GM12891 (cell line): ENCODE results near the gene PAIP1.

Source experiments
- POLR2AphosphoS5 ChIP-seq: IDR thresholded peaks from 2 replicates; pipeline ENCODE4 v1.6.1; 2011; ENCODE audit warnings: low read depth, low read length, control low read depth
- TAF1 ChIP-seq: IDR thresholded peaks from 2 replicates; pipeline ENCODE4 v1.6.1; 2011; ENCODE audit warnings: low read depth, low read length, control low read depth

DNA sequence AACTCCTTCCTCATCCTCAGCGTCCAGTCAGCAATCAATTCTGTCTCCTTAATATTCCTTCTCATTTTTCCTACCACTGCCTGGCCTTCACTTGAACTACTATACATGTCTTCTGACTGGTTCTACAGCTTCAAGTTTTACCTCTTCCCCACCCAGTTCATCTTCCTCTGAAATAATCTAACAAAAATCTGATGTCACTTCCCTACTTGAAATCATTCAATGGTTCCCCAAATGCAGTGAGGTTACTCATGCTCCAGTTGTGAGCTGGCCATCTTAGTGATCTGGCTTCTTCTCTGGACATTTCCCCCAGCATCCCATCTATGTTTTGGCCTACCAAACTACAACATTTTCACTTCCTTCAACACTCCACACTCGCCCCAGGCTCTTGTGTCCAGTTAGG, 58.3 kb downstream of the PAIP1 start:
- no peak for TF ChIP-seq POLR2AphosphoS5
- TF ChIP-seq TAF1, result no peak
